Panc1 (cell line): ENCODE measurements around the gene MX1. TPM values are rescaled to one million over a fixed set of nuclear protein-coding genes. Genes with fewer than 3 reads are reported as not detected.

Source experiments
- ATAC-seq: fragments of 200-7000 bp; cut with Tn5 transposase; 2 replicates; pipeline ENCODE4 v1.9.1; 2020; ENCODE audit warnings: mild to moderate bottlenecking, moderate library complexity
- BruUV-seq: library from RNA; stranded (reverse); fragments of 400-500 nt; replicated peaks from 2 replicates; lab custom pipeline; 2021; lab: Mats Ljungman, UMichigan
- CTCF ChIA-PET: fragments of 300-600 bp; sonication (Branson Sonifier 250); formaldehyde crosslinking; loops from one replicate; lab custom pipeline; 2022; ENCODE audit warnings: antibody characterized with exemption; lab: Charles Lee
- POLR2A ChIA-PET: fragments of 300-600 bp; sonication (Branson Sonifier 250); formaldehyde crosslinking; loops from one replicate; lab custom pipeline; 2022; ENCODE audit warnings: antibody characterized with exemption; lab: Charles Lee
- DNase-seq: peaks from one replicate; pipeline ENCODE4 v3.0.0-alpha.2; 2010; ENCODE audit warnings: low read depth, low spot score
- H3K27ac ChIP-seq: 2 replicates; pipeline ENCODE4 v1.5.1; 2011; ENCODE audit warnings: mild to moderate bottlenecking, low read length, inconsistent platforms
- H3K27me3 ChIP-seq: fragments of 200-500 bp; sonication (Bioruptor generic); 2 replicates; pipeline ENCODE4 v1.6.0; 2014; ENCODE audit warnings: low read length, inconsistent platforms; ENCODE audit not compliant: control insufficient read depth, insufficient read depth
- H3K36me3 ChIP-seq: fragments of 200-500 bp; sonication (Bioruptor generic); 2 replicates; pipeline ENCODE4 v1.5.1; 2014; ENCODE audit warnings: inconsistent platforms, mild to moderate bottlenecking, low read length, moderate library complexity; ENCODE audit not compliant: control insufficient read depth, insufficient read depth
- H3K4me1 ChIP-seq: 2 replicates; pipeline ENCODE4 v1.5.1; 2011; ENCODE audit warnings: inconsistent platforms, mild to moderate bottlenecking, low read length, moderate library complexity; ENCODE audit not compliant: control insufficient read depth, insufficient read depth
- H3K4me3 ChIP-seq, 2 experiments: 2 replicates each; pipeline ENCODE4 v1.5.1; 2011 to 2012; ENCODE audit warnings: low read depth in 2 of 2, low read length in 2 of 2, mild to moderate bottlenecking in 2 of 2, inconsistent platforms in 1 of 2, moderate library complexity in 1 of 2
- H3K9me3 ChIP-seq: fragments of 200-500 bp; sonication (Bioruptor generic); 2 replicates; pipeline ENCODE4 v1.5.1; 2014; ENCODE audit warnings: low read depth, mild to moderate bottlenecking, inconsistent platforms, low read length, moderate library complexity; ENCODE audit not compliant: control insufficient read depth, insufficient read depth
- POLR2AphosphoS5 ChIP-seq: IDR thresholded peaks from 2 replicates; pipeline ENCODE4 v1.6.1; 2012; ENCODE audit warnings: mild to moderate bottlenecking, low read depth, low read length, moderate library complexity
- REST ChIP-seq, 2 experiments: IDR thresholded peaks; 2 replicates each; pipeline ENCODE4 v1.6.1; 2011 to 2012; ENCODE audit warnings: low read depth in 2 of 2, control low read depth in 1 of 2, low read length in 1 of 2, mild to moderate bottlenecking in 1 of 2, moderate library complexity in 1 of 2; ENCODE audit not compliant: insufficient read depth in 1 of 2
- SIN3A ChIP-seq: IDR thresholded peaks from 2 replicates; pipeline ENCODE4 v1.6.1; 2012; ENCODE audit warnings: low read depth, mild to moderate bottlenecking, low read length, moderate library complexity, borderline replicate concordance; ENCODE audit not compliant: insufficient read depth
- TCF7L2 ChIP-seq: IDR thresholded peaks from 2 replicates; pipeline ENCODE4 v1.6.1; 2011; ENCODE audit warnings: mild to moderate bottlenecking, low read depth, low read length, inconsistent platforms
- in situ Hi-C: cut with HindIII; loops from 2 replicates; pipeline ENCODE4 v1.10.0; 2016; ENCODE audit warnings: low sequenced_read_pairs, low pct_unique_long_range_greater_than_20kb
- intact Hi-C: fragments of 100-400 bp; cut with micrococcal nuclease; formaldehyde crosslinking; loops from one replicate; pipeline ENCODE4 v1.10.0; 2022; ENCODE audit not compliant: unreplicated experiment
- total RNA-seq: library from RNA; stranded (reverse); gene quantifications from one replicate; pipeline ENCODE4 v1.2.1, GENCODE V29; 2021; ENCODE audit not compliant: unreplicated experiment
- TF ChIP-seq, protein P1 (sequence below): fragments of 450-650 bp; IDR thresholded peaks from 2 replicates; pipeline ENCODE4 v1.5.1; 2017; ENCODE audit warnings: mild to moderate bottlenecking

The MX1 gene
- total RNA-seq, 1 experiment from 2014 or later, result 7.8 TPM

- TF ChIP-seq REST (IDR thresholded peaks at IDR 0.05; ENCODE audit: insufficient read depth in 1 of 2, low read depth in 2 of 2, low read length in 1 of 2) (no peak), TCF7L2 (no peak), POLR2AphosphoS5 (no peak), SIN3A (no peak)
- TF ChIP-seq, protein P1, sequence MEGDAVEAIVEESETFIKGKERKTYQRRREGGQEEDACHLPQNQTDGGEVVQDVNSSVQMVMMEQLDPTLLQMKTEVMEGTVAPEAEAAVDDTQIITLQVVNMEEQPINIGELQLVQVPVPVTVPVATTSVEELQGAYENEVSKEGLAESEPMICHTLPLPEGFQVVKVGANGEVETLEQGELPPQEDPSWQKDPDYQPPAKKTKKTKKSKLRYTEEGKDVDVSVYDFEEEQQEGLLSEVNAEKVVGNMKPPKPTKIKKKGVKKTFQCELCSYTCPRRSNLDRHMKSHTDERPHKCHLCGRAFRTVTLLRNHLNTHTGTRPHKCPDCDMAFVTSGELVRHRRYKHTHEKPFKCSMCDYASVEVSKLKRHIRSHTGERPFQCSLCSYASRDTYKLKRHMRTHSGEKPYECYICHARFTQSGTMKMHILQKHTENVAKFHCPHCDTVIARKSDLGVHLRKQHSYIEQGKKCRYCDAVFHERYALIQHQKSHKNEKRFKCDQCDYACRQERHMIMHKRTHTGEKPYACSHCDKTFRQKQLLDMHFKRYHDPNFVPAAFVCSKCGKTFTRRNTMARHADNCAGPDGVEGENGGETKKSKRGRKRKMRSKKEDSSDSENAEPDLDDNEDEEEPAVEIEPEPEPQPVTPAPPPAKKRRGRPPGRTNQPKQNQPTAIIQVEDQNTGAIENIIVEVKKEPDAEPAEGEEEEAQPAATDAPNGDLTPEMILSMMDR, result no peak
- POLR2A ChIA-PET, result no interaction called here
- intact Hi-C loops (no loop called here), in situ Hi-C loops (no loop called here)
- H3K27ac ChIP-seq, result no peak overlapping the region
- no TSS peak for BruUV-seq
- no peaks in the 10 kb centered on the region for H3K4me1 ChIP-seq
- ATAC-seq (no peak), DNase-seq (no peak)
- no peak overlapping the region for H3K4me3 ChIP-seq
- no peaks in the 10 kb centered on the region for H3K27me3 ChIP-seq
- no peaks in the 10 kb centered on the region for H3K36me3 ChIP-seq
- CTCF ChIA-PET, result no interaction called here
- H3K9me3 ChIP-seq, result no peaks in the 10 kb centered on the region
These were observed 27.7 kb downstream of the MX1 start for GRCh38 chr21:41453761-41454160.

GRCh38 chr21:41458121-41458520 is 32.1 kb downstream of the MX1 start:
- in situ Hi-C loops, result no loop called here
- DNase-seq (no peak), ATAC-seq (no peak)
- ChIA-PET CTCF (no interaction called here), POLR2A (interaction anchor here (0.6 kb wide), 1 partner anchor 96 kb away, joined by 3 read pairs; no protein-coding TSS in a partner anchor)
- no TSS peak for BruUV-seq
- Histone ChIP-seq H3K27me3 (no peaks in the 10 kb centered on the region), H3K9me3 (no peaks in the 10 kb centered on the region), H3K27ac (no peak overlapping the region), H3K4me3 (no peak overlapping the region), H3K36me3 (no peaks in the 10 kb centered on the region), H3K4me1 (no peaks in the 10 kb centered on the region; the same call in 1 of the 2 replicates)
- no peak for TF ChIP-seq REST (IDR thresholded peaks at IDR 0.05; ENCODE audit: insufficient read depth in 1 of 2, low read depth in 2 of 2, low read length in 1 of 2)
- TF ChIP-seq SIN3A, result no peak
- TF ChIP-seq POLR2AphosphoS5, result no peak
- TF ChIP-seq, protein P1, result no peak
- TF ChIP-seq TCF7L2, result no peak
- intact Hi-C loops, result no loop called here
